ENCODE data around the gene GALNTL6. TPM values are rescaled to one million over a fixed set of nuclear protein-coding genes. Genes with fewer than 3 reads are reported as not detected.

The GALNTL6 gene
- total RNA-seq, 2 experiments from 2014 or later = not detected

- no peaks in the 10 kb centered on the region for H3K36me3 Mint-ChIP-seq (ENCODE audit: low read depth)
- no peaks in the 10 kb centered on the region for H3K27me3 Mint-ChIP-seq (ENCODE audit: low read depth)
- no peak for DNase-seq
- H3K4me1 Mint-ChIP-seq (ENCODE audit: low read depth) = no peaks in the 10 kb centered on the region
- H3K9me3 Mint-ChIP-seq = peaks cover 1% of the 10 kb centered on the region
- CTCF ChIA-PET = no interaction called here
- intact Hi-C loops (cut with micrococcal nuclease) = no loop called here
- no peak overlapping the region for H3K4me3 Mint-ChIP-seq
- H3K27ac Mint-ChIP-seq = no peak overlapping the region
Measured at GRCh38 chr4:172601195-172601594, 788.0 kb downstream of the GALNTL6 start.

- Mint-ChIP-seq H3K27ac (no peak overlapping the region), H3K4me1 (ENCODE audit: low read depth) (no peaks in the 10 kb centered on the region), H3K36me3 (ENCODE audit: low read depth) (no peaks in the 10 kb centered on the region), H3K4me3 (no peak overlapping the region), H3K27me3 (ENCODE audit: low read depth) (no peaks in the 10 kb centered on the region), H3K9me3 (peaks cover 3% of the 10 kb centered on the region)
- no peak for DNase-seq
- intact Hi-C loops (cut with micrococcal nuclease) = no loop called here
- CTCF ChIA-PET = no interaction called here
Measured at GRCh38 chr4:172619218-172619617, 806.0 kb downstream of the GALNTL6 start.

DNA sequence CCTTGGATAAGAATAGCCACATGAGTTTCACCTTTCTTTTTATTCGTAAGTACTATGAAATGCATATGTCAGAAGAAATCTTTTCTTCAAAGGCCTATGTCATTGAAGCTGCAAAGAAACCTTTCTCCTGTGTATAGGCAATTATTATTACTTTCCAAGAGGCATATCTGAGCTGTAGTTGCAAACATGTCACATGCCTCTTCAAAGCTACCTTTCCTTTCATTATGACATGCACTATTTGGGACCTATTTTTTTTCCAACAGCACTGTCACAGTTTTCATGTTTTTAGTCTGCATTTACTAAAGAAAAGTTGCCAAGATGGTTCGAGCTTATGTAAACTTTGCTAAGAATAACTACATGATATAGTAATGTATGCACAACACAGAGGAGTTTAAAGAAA, 806.6 kb downstream of the GALNTL6 start:
- CTCF ChIA-PET = no interaction called here
- Mint-ChIP-seq H3K36me3 (ENCODE audit: low read depth) (no peaks in the 10 kb centered on the region), H3K27ac (no peak overlapping the region), H3K4me3 (no peak overlapping the region), H3K27me3 (ENCODE audit: low read depth) (no peaks in the 10 kb centered on the region), H3K4me1 (ENCODE audit: low read depth) (no peaks in the 10 kb centered on the region), H3K9me3 (peaks cover 3% of the 10 kb centered on the region)
- DNase-seq = no peak
- intact Hi-C loops (cut with micrococcal nuclease) = no loop called here

- intact Hi-C loops (cut with micrococcal nuclease) = no loop called here
- H3K27me3 Mint-ChIP-seq (ENCODE audit: low read depth) = no peaks in the 10 kb centered on the region
- H3K36me3 Mint-ChIP-seq (ENCODE audit: low read depth) = no peaks in the 10 kb centered on the region
- no peak for DNase-seq
- H3K9me3 Mint-ChIP-seq = peaks cover 8% of the 10 kb centered on the region
- H3K27ac Mint-ChIP-seq = no peak overlapping the region
- CTCF ChIA-PET = no interaction called here
- no peak overlapping the region for H3K4me3 Mint-ChIP-seq
- no peaks in the 10 kb centered on the region for H3K4me1 Mint-ChIP-seq (ENCODE audit: low read depth)
Measured at GRCh38 chr4:172628263-172628662, 815.1 kb downstream of the GALNTL6 start.

DNA sequence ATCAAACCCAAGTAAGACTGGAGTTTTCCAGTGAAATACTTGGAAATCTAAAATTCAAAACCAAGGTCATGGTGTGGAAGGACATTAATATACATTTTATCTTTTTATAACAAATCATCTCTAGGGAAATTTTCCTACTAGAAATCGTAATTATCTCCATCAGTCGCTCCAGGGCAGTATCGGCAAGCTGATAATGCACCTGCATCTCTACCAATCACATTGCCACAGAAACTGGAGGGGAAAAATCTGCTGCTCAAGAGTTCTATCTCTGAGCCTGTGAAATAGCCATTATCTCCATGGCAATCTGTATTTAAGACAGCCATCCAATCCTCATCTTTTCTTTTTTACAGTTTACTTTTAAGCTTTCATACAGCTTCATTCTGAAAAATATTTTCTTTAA, 817.1 kb downstream of the GALNTL6 start:
- Mint-ChIP-seq H3K27me3 (ENCODE audit: low read depth) (no peaks in the 10 kb centered on the region), H3K9me3 (peaks cover 9% of the 10 kb centered on the region), H3K27ac (no peak overlapping the region), H3K4me1 (ENCODE audit: low read depth) (no peaks in the 10 kb centered on the region), H3K36me3 (ENCODE audit: low read depth) (no peaks in the 10 kb centered on the region), H3K4me3 (no peak overlapping the region)
- intact Hi-C loops (cut with micrococcal nuclease) = no loop called here
- no peak for DNase-seq
- CTCF ChIA-PET = no interaction called here

- Mint-ChIP-seq H3K36me3 (ENCODE audit: low read depth) (no peaks in the 10 kb centered on the region), H3K9me3 (peaks cover 7% of the 10 kb centered on the region), H3K4me1 (ENCODE audit: low read depth) (no peaks in the 10 kb centered on the region), H3K27ac (no peak overlapping the region), H3K27me3 (ENCODE audit: low read depth) (no peaks in the 10 kb centered on the region), H3K4me3 (no peak overlapping the region)
- intact Hi-C loops (cut with micrococcal nuclease) = no loop called here
- DNase-seq = no peak
- CTCF ChIA-PET = no interaction called here
Measured at GRCh38 chr4:172631832-172632231, 818.6 kb downstream of the GALNTL6 start.

DNA sequence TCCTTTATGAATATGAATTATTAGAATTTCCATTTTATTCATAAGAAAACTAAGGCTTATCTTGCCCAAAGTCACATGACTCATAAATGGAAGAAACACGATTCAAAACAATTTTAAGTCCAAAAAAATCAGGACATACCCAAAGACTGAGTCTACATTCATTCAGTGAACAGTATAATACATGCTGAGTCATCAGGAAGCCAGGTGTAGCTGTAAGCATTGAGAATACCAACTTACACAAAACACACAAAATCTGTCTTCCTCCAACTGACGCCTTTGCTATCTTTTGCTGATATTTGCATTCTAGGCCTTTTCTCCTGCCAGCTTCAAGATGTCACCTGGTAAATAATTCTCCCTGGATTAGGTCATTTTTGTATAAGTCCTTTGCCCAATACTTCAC, 835.3 kb downstream of the GALNTL6 start:
- no peaks in the 10 kb centered on the region for H3K27me3 Mint-ChIP-seq (ENCODE audit: low read depth)
- intact Hi-C loops (cut with micrococcal nuclease) = no loop called here
- no peak for DNase-seq
- CTCF ChIA-PET = no interaction called here
- no peak overlapping the region for H3K4me3 Mint-ChIP-seq
- H3K27ac Mint-ChIP-seq = no peak overlapping the region
- H3K4me1 Mint-ChIP-seq (ENCODE audit: low read depth) = no peaks in the 10 kb centered on the region
- H3K9me3 Mint-ChIP-seq = peaks cover 4% of the 10 kb centered on the region
- H3K36me3 Mint-ChIP-seq (ENCODE audit: low read depth) = no peaks in the 10 kb centered on the region

DNA sequence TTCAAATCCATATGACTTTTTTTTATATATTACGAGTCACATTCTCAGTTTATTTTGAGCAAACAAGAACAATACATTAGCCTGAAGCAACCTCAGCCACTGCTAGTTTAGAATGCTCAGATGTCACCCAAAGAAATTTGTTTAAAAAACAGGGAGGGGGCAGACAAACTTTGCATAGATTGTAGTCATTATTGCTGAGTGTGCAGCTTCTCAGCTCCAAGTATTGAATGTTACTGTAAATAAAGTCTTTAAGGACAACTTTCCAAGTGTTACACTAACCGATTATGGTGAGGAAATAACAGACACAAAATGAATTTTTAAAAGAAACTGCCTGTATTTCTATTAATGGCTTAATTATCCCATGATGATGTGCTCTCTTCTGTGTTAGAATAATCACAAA, 835.9 kb downstream of the GALNTL6 start:
- no peaks in the 10 kb centered on the region for H3K4me1 Mint-ChIP-seq (ENCODE audit: low read depth)
- no peak for DNase-seq
- no peaks in the 10 kb centered on the region for H3K36me3 Mint-ChIP-seq (ENCODE audit: low read depth)
- no peaks in the 10 kb centered on the region for H3K27me3 Mint-ChIP-seq (ENCODE audit: low read depth)
- CTCF ChIA-PET = no interaction called here
- H3K9me3 Mint-ChIP-seq = peaks cover 3% of the 10 kb centered on the region
- H3K27ac Mint-ChIP-seq = no peak overlapping the region
- intact Hi-C loops (cut with micrococcal nuclease) = no loop called here
- H3K4me3 Mint-ChIP-seq = no peak overlapping the region

DNA sequence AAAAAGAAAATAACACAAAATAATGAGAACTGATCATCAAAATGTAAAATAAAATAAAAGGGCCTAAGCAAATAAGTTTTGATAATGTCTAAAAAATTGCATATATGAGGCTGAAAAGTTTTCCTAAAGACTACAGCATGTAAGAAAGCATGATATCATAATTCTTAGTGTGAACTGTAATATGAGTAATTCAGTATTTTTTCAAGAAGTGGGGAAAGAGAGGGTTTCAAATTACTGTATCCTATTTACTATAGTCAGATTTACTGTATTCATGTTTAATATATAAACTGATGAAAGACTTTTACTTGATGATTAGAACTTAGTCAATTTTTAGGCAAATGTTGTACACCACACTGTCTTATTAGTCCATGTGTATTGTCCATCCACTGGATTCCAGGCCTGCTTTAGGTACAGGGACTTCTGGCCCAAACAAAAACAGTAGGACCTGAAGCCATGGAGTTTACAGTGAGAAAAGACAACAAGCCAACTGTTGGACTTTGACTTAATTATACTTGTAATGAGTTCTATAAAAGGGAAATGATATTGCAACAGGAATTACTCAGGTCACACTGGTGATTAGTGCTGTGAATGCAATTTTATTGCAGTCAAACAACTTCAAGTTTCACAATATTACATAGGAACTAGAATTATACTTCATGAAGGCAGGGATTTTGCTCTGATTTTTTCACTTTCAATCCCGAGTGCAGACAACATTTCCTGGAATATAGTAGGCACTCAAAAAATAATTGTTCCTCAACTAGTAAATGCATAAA, 837.7 kb downstream of the GALNTL6 start:
- no peaks in the 10 kb centered on the region for H3K4me1 Mint-ChIP-seq (ENCODE audit: low read depth)
- H3K27me3 Mint-ChIP-seq (ENCODE audit: low read depth) = no peaks in the 10 kb centered on the region
- CTCF ChIA-PET = no interaction called here
- intact Hi-C loops (cut with micrococcal nuclease) = no loop called here
- H3K27ac Mint-ChIP-seq = no peak overlapping the region
- H3K9me3 Mint-ChIP-seq = peaks cover 2% of the 10 kb centered on the region
- no peak for DNase-seq
- H3K4me3 Mint-ChIP-seq = no peak overlapping the region
- no peaks in the 10 kb centered on the region for H3K36me3 Mint-ChIP-seq (ENCODE audit: low read depth)

- H3K27me3 Mint-ChIP-seq (ENCODE audit: low read depth) = no peaks in the 10 kb centered on the region
- H3K27ac Mint-ChIP-seq = no peak overlapping the region
- H3K36me3 Mint-ChIP-seq (ENCODE audit: low read depth) = no peaks in the 10 kb centered on the region
- CTCF ChIA-PET = no interaction called here
- peaks cover 2% of the 10 kb centered on the region for H3K9me3 Mint-ChIP-seq
- no peaks in the 10 kb centered on the region for H3K4me1 Mint-ChIP-seq (ENCODE audit: low read depth)
- no peak overlapping the region for H3K4me3 Mint-ChIP-seq
- intact Hi-C loops (cut with micrococcal nuclease) = no loop called here
- DNase-seq = no peak
Measured at GRCh38 chr4:172651961-172652360, 838.8 kb downstream of the GALNTL6 start.

- Mint-ChIP-seq H3K27ac (no peak overlapping the region), H3K4me1 (ENCODE audit: low read depth) (no peaks in the 10 kb centered on the region), H3K9me3 (peaks cover 2% of the 10 kb centered on the region), H3K4me3 (no peak overlapping the region), H3K36me3 (ENCODE audit: low read depth) (no peaks in the 10 kb centered on the region), H3K27me3 (ENCODE audit: low read depth) (no peaks in the 10 kb centered on the region)
- DNase-seq = no peak
- CTCF ChIA-PET = no interaction called here
- intact Hi-C loops (cut with micrococcal nuclease) = no loop called here
Measured at GRCh38 chr4:172652369-172652768, 839.2 kb downstream of the GALNTL6 start.

- H3K27ac Mint-ChIP-seq = no peak overlapping the region
- no peaks in the 10 kb centered on the region for H3K36me3 Mint-ChIP-seq (ENCODE audit: low read depth)
- peaks cover 2% of the 10 kb centered on the region for H3K9me3 Mint-ChIP-seq
- intact Hi-C loops (cut with micrococcal nuclease) = no loop called here
- H3K4me1 Mint-ChIP-seq (ENCODE audit: low read depth) = no peaks in the 10 kb centered on the region
- no peak overlapping the region for H3K4me3 Mint-ChIP-seq
- CTCF ChIA-PET = no interaction called here
- no peaks in the 10 kb centered on the region for H3K27me3 Mint-ChIP-seq (ENCODE audit: low read depth)
- no peak for DNase-seq
Measured at GRCh38 chr4:172653676-172654075, 840.5 kb downstream of the GALNTL6 start.

- intact Hi-C loops (cut with micrococcal nuclease) = no loop called here
- Mint-ChIP-seq H3K9me3 (peaks cover 2% of the 10 kb centered on the region), H3K4me3 (no peak overlapping the region), H3K27me3 (ENCODE audit: low read depth) (no peaks in the 10 kb centered on the region), H3K36me3 (ENCODE audit: low read depth) (no peaks in the 10 kb centered on the region), H3K27ac (no peak overlapping the region), H3K4me1 (ENCODE audit: low read depth) (no peaks in the 10 kb centered on the region)
- DNase-seq = no peak
- CTCF ChIA-PET = no interaction called here
Measured at GRCh38 chr4:172654457-172654856, 841.3 kb downstream of the GALNTL6 start.
